HCT116 (cell line): ENCODE measurements around the gene MDFIC.

Experiments
- CEBPB ChIP-seq: IDR thresholded peaks from 2 replicates; pipeline ENCODE4 v1.6.1; 2012; ENCODE audit warnings: low read depth
- EGR1 ChIP-seq: IDR thresholded peaks from 2 replicates; pipeline ENCODE4 v1.6.1; 2012; ENCODE audit warnings: low read depth
- EZH2 ChIP-seq: fragments of 200-600 bp; sonication (generic); IDR thresholded peaks from 2 replicates; pipeline ENCODE4 v1.6.1; 2017; ENCODE audit warnings: antibody characterized with exemption, mixed run types
- EZH2phosphoT487 ChIP-seq: fragments of 200-600 bp; IDR thresholded peaks from 2 replicates; pipeline ENCODE4 v1.6.1; 2018; ENCODE audit warnings: antibody characterized with exemption, borderline replicate concordance
- POLR2A ChIP-seq: IDR thresholded peaks from 2 replicates; pipeline ENCODE4 v1.7.0; 2011; ENCODE audit warnings: borderline replicate concordance; ENCODE audit not compliant: insufficient read depth, insufficient read length; ENCODE audit errors: extremely low read depth
- POLR2AphosphoS5 ChIP-seq: IDR thresholded peaks from 2 replicates; pipeline ENCODE4 v1.6.1; 2011; ENCODE audit warnings: mild to moderate bottlenecking, low read depth, low read length, moderate library complexity
- RAD21 ChIP-seq: IDR thresholded peaks from 2 replicates; pipeline ENCODE4 v1.6.1; 2012; ENCODE audit warnings: low read depth, mild to moderate bottlenecking
- SP1 ChIP-seq: IDR thresholded peaks from 2 replicates; pipeline ENCODE4 v1.6.1; 2012; ENCODE audit warnings: low read depth
- ZNF274 ChIP-seq: fragments of 200-500 bp; sonication (Bioruptor generic); IDR thresholded peaks from 2 replicates; pipeline ENCODE4 v1.6.1; 2014; ENCODE audit warnings: mild to moderate bottlenecking, low read depth, low read length, inconsistent platforms
- TF ChIP-seq, protein P1 (sequence below), 3 experiments: fragments of 200-600 bp in 1 of 3; sonication (generic) in 1 of 3; IDR thresholded peaks in 2 of 3; conservative IDR thresholded peaks in 1 of 3; 2 replicates each; pipeline ENCODE4 v1.5.1; 2012 to 2017; ENCODE audit warnings: low read depth in 2 of 3, low read length in 2 of 3, antibody characterized with exemption in 1 of 3, borderline replicate concordance in 1 of 3, control low read depth in 1 of 3, mild to moderate bottlenecking in 1 of 3, mixed read lengths in 1 of 3, mixed run types in 1 of 3, moderate library complexity in 1 of 3; ENCODE audit not compliant: insufficient read depth in 1 of 3

DNA sequence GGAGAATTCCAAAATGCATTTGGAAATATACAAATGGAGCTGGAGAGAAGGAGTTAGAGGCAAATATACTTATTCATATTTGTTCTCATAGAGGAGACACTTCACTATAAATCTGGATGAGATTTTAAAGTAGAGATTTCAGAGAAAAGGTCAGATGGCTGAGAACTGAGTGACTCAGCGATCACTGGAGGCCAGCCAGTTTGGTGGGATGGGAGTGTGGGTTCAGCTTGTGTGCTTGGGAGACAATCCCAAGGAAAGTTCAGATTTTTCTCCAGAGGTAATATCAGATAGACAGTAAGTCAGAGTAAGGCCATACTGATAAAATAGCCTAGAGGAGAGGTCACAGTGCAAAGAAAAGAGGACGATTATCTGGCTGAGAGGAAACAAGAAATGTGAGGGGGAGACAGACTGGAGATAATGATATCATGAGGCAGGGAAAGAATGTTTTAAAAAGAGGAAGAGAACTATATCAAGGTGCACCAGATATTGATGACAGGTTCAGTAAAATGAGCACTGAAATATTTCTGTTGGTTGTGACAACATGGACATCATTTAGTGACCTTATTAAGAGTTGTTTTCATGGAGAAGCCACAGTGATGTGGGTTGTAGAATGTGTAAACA is 67.0 kb downstream of the MDFIC start:
- no peak for TF ChIP-seq EZH2
- TF ChIP-seq, protein P1, sequence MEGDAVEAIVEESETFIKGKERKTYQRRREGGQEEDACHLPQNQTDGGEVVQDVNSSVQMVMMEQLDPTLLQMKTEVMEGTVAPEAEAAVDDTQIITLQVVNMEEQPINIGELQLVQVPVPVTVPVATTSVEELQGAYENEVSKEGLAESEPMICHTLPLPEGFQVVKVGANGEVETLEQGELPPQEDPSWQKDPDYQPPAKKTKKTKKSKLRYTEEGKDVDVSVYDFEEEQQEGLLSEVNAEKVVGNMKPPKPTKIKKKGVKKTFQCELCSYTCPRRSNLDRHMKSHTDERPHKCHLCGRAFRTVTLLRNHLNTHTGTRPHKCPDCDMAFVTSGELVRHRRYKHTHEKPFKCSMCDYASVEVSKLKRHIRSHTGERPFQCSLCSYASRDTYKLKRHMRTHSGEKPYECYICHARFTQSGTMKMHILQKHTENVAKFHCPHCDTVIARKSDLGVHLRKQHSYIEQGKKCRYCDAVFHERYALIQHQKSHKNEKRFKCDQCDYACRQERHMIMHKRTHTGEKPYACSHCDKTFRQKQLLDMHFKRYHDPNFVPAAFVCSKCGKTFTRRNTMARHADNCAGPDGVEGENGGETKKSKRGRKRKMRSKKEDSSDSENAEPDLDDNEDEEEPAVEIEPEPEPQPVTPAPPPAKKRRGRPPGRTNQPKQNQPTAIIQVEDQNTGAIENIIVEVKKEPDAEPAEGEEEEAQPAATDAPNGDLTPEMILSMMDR (IDR thresholded peaks at IDR 0.05 in 2 of 3, conservative IDR thresholded peaks at IDR 0.05 in 1 of 3; ENCODE audit: borderline replicate concordance in 1 of 3, insufficient read depth in 1 of 3, low read depth in 2 of 3, low read length in 2 of 3): no peak
- no peak for TF ChIP-seq SP1
- no peak for TF ChIP-seq RAD21
- TF ChIP-seq CEBPB: no peak
- TF ChIP-seq POLR2AphosphoS5: no peak
- no peak for TF ChIP-seq EGR1
- no peak for TF ChIP-seq EZH2phosphoT487
- TF ChIP-seq ZNF274: no peak
- TF ChIP-seq POLR2A: no peak
